Neural crest cell (in vitro differentiated cells): Measurements from ENCODE around the gene PACRG. TPM values are rescaled to one million over a fixed set of nuclear protein-coding genes. Genes with fewer than 3 reads are reported as not detected.

Experiments
- DNase-seq: peaks from one replicate; pipeline ENCODE4 v3.0.0; 2021; ENCODE audit warnings: low read depth, mixed read lengths, low spot score
- H3K27ac Mint-ChIP-seq: one replicate; pipeline ENCODE4 v1.8.0; 2021; ENCODE audit warnings: mild to moderate bottlenecking, mixed read lengths; ENCODE audit not compliant: unreplicated experiment
- H3K27me3 Mint-ChIP-seq: 2 replicates; pipeline ENCODE4 v1.8.0; 2021; ENCODE audit warnings: low read depth, mild to moderate bottlenecking, mixed read lengths
- H3K36me3 Mint-ChIP-seq: 2 replicates; pipeline ENCODE4 v1.8.0; 2021; ENCODE audit warnings: low read depth, mild to moderate bottlenecking, mixed read lengths
- H3K4me1 Mint-ChIP-seq: 2 replicates; pipeline ENCODE4 v1.8.0; 2021; ENCODE audit warnings: mixed read lengths
- H3K4me3 Mint-ChIP-seq: one replicate; pipeline ENCODE4 v1.8.0; 2021; ENCODE audit warnings: mild to moderate bottlenecking, mixed read lengths
- H3K9me3 Mint-ChIP-seq: 2 replicates; pipeline ENCODE4 v1.8.0; 2021; ENCODE audit warnings: mixed read lengths
- total RNA-seq: library from RNA; stranded (reverse); gene quantifications from 2 replicates; pipeline ENCODE4 v1.2.1, GENCODE V29; 2021
- TF ChIP-seq, protein P1 (sequence below): fragments of 200-600 bp; sonication (generic); conservative IDR thresholded peaks from 2 replicates; pipeline ENCODE4 v1.5.0; 2021; ENCODE audit warnings: antibody characterized with exemption, mild to moderate bottlenecking

PACRG gene
- total RNA-seq, 1 donor from 2014 or later: 1.8 TPM

DNA sequence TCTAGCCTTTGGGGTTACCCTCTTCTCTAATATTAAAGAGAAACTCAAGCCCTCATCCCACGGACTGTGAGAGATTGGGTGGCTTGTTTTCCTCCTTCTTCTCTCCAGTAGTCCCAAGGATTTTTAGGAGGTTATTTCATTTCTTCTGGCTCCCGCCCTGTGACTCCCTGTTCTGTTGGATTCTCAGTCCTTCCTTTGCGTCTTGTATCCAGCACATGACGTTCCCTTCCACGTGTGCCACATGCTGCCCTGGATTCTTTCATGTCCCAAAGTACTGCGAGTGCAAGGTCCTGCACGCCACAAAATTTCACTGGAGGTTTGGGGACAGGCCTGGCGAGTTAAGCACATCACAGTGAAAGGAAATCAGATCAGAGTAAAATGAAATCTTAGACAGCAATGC, 213.4 kb downstream of the PACRG start:
- no peaks in the 10 kb centered on the region for H3K27me3 Mint-ChIP-seq
- peaks cover 12% of the 10 kb centered on the region for H3K9me3 Mint-ChIP-seq
- peaks cover 17% of the 10 kb centered on the region for H3K4me1 Mint-ChIP-seq
- TF ChIP-seq, protein P1, sequence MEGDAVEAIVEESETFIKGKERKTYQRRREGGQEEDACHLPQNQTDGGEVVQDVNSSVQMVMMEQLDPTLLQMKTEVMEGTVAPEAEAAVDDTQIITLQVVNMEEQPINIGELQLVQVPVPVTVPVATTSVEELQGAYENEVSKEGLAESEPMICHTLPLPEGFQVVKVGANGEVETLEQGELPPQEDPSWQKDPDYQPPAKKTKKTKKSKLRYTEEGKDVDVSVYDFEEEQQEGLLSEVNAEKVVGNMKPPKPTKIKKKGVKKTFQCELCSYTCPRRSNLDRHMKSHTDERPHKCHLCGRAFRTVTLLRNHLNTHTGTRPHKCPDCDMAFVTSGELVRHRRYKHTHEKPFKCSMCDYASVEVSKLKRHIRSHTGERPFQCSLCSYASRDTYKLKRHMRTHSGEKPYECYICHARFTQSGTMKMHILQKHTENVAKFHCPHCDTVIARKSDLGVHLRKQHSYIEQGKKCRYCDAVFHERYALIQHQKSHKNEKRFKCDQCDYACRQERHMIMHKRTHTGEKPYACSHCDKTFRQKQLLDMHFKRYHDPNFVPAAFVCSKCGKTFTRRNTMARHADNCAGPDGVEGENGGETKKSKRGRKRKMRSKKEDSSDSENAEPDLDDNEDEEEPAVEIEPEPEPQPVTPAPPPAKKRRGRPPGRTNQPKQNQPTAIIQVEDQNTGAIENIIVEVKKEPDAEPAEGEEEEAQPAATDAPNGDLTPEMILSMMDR: no peak
- H3K27ac Mint-ChIP-seq: no peak overlapping the region
- no peaks in the 10 kb centered on the region for H3K36me3 Mint-ChIP-seq
- H3K4me3 Mint-ChIP-seq: no peak overlapping the region
- DNase-seq: no peak

DNA sequence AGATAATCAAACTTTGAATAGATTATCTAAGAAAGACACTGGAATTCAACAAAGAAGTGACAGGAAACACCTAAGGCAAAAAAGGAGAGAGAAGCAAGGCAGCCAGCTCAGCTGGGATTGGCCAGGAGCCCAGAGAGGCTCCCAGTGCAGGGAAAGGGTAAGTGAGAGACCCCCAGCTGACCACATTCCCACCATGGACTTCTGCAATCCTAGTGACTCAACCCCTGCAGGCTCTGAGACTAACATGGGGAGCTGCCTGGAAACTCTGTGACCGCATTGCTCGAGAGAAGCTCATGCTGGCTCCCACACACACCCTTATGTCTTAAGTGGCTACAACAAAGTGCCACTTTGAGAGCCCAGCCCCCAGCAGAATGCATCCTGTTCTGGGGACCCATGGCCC, 215.1 kb downstream of the PACRG start:
- TF ChIP-seq, protein P1: no peak
- peaks cover 17% of the 10 kb centered on the region for H3K4me1 Mint-ChIP-seq
- H3K4me3 Mint-ChIP-seq: no peak overlapping the region
- H3K27ac Mint-ChIP-seq: peak overlapping the region; percentile 43
- H3K27me3 Mint-ChIP-seq: no peaks in the 10 kb centered on the region
- no peak for DNase-seq
- H3K36me3 Mint-ChIP-seq: no peaks in the 10 kb centered on the region
- peaks cover 15% of the 10 kb centered on the region for H3K9me3 Mint-ChIP-seq

DNA sequence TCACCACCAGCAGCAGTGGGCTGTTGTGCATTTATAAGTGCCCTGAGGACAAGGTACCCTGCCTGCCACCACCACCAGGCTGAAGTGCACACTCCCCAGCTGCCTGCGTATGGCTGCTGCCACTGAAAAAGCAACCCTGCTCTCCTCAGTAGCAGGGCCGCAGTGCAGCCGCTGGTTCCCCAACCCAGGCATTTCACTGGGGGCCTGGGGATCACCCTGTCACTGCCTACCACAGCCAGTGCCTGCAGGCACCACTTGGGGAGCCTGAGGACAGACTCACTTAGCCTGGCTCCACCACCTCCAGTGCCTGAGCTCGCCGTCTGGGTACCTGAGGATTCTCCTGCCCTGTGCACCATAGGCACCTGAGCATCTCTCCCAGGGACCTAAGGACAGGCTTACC, 215.6 kb downstream of the PACRG start:
- H3K27me3 Mint-ChIP-seq: no peaks in the 10 kb centered on the region
- peaks cover 17% of the 10 kb centered on the region for H3K4me1 Mint-ChIP-seq
- no peak overlapping the region for H3K4me3 Mint-ChIP-seq
- DNase-seq: no peak
- peaks cover 15% of the 10 kb centered on the region for H3K9me3 Mint-ChIP-seq
- TF ChIP-seq, protein P1: no peak
- no peaks in the 10 kb centered on the region for H3K36me3 Mint-ChIP-seq
- no peak overlapping the region for H3K27ac Mint-ChIP-seq

DNA sequence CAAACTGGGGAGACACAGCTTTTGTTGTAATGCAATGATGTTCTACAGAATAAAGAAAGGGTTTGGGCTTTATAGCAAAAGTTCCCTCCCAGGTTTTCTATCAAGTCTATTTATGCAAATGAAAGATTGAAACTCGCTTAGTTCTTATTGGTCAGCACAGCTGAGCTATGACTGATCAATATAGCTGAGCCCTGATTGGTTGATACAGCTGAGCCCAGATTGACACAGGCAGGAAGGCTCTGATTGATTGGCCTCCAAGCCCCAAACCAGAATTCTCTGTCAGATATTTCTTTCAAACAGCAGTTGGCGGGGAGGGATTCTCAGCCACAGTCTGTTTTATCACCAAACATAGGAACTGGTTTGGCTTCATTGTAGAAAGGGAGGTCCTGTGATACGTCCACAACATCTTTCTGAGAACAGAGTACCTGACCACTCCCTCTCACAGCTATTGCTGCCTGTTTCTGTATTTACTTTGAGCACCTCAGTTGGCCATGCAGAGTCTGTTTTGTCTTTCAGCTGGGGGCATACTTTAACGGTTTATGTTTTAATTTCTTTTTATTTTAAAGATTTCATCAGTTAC, 223.5 kb downstream of the PACRG start:
- no peak overlapping the region for H3K4me3 Mint-ChIP-seq
- H3K4me1 Mint-ChIP-seq: no peaks in the 10 kb centered on the region
- DNase-seq: no peak
- TF ChIP-seq, protein P1: no peak
- no peak overlapping the region for H3K27ac Mint-ChIP-seq
- H3K27me3 Mint-ChIP-seq: no peaks in the 10 kb centered on the region
- H3K9me3 Mint-ChIP-seq: peaks cover 6% of the 10 kb centered on the region
- no peaks in the 10 kb centered on the region for H3K36me3 Mint-ChIP-seq

DNA sequence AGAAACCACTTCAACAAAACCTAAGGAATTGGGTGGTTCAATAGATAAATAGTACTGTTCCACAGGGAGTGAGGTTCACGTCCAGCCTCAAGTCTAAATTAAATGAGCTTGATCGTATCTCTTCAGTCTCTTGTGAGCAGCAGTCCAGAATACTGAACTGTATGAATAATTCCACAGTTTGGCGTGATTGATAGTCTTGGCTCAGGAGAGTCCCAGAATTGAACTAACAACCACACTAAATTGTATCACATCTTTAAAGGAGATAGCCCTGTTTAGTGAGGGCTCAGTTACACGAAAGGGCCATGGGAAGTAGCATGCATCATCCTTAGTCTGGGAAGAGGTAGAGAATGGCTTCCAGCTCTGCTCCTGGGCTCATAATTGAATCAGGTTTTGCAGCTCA, 224.6 kb downstream of the PACRG start:
- Mint-ChIP-seq H3K36me3 (no peaks in the 10 kb centered on the region), H3K4me3 (no peak overlapping the region), H3K4me1 (no peaks in the 10 kb centered on the region), H3K27me3 (no peaks in the 10 kb centered on the region), H3K9me3 (no peaks in the 10 kb centered on the region), H3K27ac (no peak overlapping the region)
- no peak for DNase-seq
- TF ChIP-seq, protein P1: no peak

DNA sequence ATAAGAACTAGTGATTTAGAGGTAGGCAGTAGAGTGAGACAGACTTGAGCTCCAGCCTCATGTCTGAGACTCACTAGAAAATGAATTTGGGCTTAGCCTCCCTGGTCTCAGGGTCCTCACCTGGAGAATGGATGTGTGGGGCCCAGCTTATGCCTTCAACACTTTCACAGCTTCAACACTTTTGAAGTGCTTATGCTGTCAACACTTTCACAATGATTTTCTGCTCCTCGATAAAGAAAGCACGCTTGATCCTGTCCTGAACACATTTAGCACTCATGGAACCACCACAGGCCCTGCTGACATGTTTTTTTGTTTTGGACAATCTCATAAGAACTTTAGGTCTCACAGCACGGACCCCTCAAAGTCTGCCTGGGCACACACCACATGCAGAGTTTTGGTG, 229.3 kb downstream of the PACRG start:
- no peaks in the 10 kb centered on the region for H3K36me3 Mint-ChIP-seq
- H3K4me3 Mint-ChIP-seq: no peak overlapping the region

More for the DNA sequence above, 229.3 kb downstream of the PACRG start:
- no peaks in the 10 kb centered on the region for H3K27me3 Mint-ChIP-seq
- peaks cover 11% of the 10 kb centered on the region for H3K9me3 Mint-ChIP-seq
- H3K4me1 Mint-ChIP-seq: no peaks in the 10 kb centered on the region
- no peak for DNase-seq
- H3K27ac Mint-ChIP-seq: no peak overlapping the region
- TF ChIP-seq, protein P1: no peak
